ENCODE measurements around the gene ZNF619.

- TF ChIP-seq RBAK (CRISPR knock-in tag; IDR thresholded peaks at IDR 0.05) (no peak), CSRNP2 (CRISPR knock-in tag; conservative IDR thresholded peaks at IDR 0.05; ENCODE audit: low read depth) (no peak), TBP (CRISPR knock-in tag; IDR thresholded peaks at IDR 0.05) (no peak)
These were observed 39.3 kb downstream of the ZNF619 start for GRCh38 chr3:40516201-40516600.

Data from HepG2 (cell line).